ENCODE results near the gene BBS1.
"Not testable (repeated sequence)": the region's sequence is repeated elsewhere in the genome, so short reads cannot be mapped to it uniquely, and the experiment has no call there.

The BBS1 gene
- total RNA-seq = 0.72 to 3.4 reads per million in 2 donors

DNA sequence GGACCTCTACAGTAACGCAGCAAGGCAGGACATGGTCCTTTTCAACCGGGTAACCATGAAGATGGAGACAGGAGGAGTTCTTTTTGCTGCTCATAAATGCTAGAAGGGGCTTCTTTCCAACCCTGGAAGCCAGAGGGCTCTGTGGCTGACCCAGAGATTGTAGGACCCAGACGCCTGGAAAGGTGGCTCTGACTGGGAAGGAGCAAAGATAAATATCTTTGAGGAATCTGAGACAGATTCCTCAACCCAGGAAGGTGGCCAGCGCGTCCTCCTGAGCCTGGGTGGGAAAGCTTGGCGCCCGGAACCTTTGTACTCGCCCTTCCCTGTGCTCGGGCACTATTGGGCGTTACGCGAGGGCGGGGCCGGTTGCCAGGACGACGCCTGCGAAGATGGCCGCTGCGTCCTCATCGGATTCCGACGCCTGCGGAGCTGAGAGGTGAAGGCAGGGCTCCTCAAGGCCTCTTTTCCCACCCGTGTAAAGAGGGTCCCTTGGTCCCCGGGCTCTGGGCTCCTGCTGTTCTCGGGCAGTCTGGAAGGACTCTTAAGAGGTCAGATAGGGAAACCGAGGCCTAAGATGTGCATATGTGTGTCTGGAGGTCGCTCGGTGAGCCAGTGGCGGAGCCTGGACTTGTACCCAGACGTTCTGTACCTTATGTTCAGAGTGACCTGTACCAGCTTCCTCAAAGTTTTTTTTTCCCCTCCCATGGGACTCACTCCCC, at the start of gene BBS1:
Gene BBS1, plus strand, starts transcription at position 365 of the 719 bp plus-strand sequence. Its CDS starts 25 bp downstream, at position 390.
- peak; percentile 73 for DNase-seq

DNA sequence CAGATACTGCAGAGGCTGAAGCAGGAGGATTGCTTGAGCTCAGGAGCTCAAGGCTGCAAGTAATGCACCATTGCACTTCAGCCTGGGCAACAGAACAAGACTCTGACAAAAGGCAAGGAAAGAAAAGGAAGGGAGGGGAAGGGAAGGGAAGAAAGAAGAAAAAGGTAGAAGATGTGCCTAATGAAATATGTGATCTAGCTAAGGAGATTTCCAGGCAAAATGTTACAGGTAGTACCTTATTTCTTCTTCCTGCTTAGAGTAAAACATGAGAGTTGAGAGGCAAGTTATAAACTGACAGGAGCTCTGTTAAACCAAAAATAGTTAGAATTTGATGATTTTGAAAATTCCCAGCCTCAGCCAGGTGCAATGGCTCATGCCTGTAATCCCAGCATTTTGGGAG, 48.4 kb upstream of the BBS1 start:
- no peak for DNase-seq

DNA sequence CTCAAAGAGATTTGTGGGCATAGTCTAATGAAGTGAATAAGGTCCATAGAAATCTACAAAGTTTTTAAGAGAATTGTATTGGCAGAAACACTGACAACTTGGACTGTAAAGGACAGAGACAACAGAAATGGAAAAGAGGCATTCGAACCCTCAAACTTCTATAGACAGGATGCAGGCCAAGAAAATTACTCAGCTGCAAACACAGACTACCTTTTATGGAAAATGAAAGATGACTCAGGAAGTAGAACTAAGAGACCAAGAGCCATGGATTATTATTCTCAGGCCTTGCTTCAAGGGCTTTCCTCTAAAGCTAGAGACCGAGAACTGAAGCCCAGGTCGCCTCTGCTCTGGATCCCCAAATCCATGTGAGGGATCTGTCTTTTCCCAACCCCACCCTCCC, 47.5 kb upstream of the BBS1 start:
- no peak for DNase-seq

DNA sequence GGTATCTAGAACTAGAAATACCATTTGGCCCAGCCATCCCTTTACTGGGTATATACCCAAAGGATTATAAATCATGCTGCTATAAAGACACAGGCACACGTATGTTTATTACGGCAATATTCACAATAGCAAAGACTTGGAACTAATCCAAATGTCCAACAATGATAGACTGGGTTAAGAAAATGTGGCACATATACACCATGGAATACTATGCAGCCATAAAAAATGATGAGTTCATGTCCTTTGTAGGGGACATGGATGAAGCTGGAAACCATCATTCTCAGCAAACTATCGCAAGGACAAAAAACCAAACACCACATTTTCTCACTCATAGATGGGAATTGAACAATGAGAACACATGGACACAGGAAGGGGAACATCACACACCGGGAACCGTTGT, 46.3 kb upstream of the BBS1 start:
- DNase-seq = not testable (repeated sequence)

DNA sequence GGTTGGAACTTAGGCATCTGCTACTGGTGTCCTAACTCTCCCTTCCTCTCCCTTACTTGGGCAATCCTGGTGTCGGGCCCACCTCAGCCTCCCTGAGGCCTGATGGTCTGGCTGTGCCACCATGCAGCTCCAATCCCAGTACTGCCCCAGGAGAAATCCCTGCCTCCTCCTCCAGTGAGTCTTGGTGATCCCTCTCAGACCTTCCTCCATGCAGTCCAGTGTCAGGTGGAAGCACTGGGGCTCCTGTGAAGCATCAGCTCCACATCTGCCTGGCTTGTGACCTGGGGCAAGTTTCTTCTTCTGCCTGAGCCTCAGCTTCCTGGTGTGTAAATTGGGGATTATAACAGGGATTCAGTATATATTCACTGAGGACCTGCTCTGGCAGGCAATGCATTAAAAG, 45.5 kb upstream of the BBS1 start:
- no peak for DNase-seq

DNA sequence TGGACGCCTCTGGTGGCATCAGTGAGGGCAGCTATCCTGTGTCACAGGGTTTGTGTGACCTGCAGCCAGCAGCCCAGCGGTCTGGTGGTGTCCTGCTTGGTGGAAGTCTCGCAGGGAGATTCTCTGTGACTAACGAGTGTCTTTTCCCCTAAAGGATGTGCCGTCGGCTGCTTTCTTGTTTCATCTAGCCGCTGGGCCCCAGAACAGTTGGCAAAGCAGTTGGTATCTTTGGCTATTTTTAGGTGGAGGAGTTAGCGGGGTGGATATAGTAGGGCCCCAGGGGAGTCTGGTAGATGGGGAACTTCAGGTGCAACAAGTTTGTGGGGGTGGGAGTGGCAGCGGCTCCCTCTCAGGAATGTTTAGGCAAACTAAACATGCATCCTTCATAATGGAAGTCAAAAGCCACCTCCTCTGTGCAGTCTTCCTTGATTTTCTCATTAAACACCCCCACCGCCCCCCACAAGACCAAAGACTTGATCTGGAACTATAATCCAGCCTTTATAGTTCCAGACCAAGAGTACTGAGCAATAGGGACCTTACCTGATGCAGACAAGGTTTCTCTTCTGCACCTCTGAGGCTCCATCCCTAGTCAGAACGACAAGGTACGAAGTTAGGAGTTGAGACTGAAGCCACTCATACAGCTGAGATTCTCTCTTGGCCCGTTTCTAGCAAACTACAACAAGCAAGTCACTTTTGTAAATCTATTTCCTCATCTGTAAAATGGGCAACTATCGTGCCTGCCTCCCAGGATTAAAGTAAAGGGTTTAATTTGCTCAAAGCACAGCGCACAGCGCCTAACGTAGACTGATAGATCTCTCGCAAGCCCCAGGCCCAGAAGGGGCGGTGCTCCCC, 44.8 kb upstream of the BBS1 start:
- no peak for DNase-seq

DNA sequence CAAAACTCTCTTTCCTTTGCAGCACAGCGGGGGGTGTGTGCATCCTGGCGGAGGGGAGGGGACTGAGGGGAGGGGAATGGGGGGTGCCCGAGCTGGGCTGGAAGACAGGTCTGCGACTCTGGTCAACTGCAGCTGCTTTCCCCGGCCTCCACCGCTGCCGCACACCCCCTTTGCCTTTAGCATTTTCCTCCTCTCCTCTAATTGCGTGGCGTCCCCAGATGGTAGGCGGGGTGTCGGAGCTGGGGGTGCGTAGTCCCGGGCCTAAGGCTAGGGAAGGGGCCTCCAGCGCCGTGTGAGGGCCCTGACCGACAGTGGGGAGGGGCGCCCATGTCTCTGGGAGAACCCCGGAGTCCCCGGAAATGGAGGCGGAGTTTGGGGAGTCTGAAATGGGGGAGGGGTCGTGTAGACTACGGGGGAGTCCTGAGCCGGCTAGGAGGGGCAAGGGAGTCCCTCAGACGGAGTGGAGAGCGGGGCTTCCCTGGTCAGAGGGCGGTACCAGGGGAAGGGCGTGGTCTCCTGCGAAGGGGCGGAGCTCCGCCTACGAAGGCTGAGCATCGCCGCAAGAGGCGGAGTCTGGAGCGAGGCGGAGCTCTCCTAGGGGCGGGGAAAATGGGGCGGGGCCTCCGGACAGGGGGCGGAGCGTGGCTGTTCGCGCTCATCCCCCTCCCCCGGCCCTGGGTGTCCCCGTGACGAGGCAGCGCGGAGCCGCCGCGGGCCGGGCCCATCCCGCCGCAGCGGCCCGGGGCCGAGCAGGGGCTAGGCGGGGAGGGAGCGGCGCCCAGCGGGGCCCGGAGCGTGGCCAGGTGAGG, 44.0 kb upstream of the BBS1 start, which contains the start of gene PELI3:
Gene PELI3, plus strand, starts transcription at position 681 of the 809 bp plus-strand sequence. CDS start 1,224 bp downstream, outside the sequence.
- DNase-seq = peak; percentile 99

DNA sequence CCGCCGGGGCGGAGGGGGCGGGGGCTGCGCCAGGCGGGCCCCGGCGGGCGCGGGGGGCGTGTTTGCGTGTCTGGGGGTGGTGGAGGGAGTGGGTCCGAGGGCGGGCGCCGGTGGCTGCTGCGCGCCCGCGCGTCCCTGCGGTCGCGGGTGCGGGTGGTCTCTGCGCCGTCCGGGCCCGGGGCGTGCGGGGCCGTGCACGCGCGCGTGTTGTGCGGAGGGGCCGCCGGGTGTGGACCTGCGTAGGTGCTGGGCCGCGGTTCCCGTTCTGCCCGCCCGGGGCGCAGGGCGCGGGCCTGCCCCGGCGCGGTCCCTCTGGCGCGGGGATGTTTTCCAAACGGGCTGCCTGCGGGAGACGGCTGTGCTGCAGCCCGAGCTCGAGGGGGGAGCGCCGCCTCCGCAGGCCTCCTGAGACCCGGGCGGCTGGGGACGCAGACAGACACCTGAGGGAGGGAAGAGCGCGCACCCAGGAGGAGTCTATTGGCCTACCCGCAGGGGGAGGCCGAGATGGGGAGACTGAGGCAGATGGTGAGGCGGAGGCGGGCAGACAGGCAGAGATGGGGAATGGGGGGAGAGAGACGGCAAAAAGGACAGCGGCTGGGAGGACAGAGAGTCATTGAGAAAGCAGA, 43.3 kb upstream of the BBS1 start:
- no peak for DNase-seq

DNA sequence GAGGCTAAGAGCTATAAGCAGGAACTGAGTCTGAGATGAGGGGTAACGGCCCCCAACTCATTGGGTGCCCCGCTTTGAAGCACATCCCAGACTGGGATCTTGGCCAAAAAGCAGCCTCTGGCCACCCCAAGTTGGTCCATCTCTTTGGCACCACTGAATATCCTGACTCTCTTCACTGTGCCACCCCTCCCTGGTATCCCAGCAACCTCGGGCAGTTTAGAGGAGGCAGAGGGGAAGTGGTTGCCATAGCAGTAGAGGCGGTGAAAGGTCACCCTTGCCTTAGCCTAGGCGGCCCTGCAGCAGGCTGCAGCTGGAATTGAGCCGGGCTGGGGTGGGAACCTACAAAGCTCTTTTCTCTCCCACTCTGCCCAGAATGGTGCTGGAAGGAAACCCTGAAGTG, 42.7 kb upstream of the BBS1 start:
- DNase-seq = no peak

DNA sequence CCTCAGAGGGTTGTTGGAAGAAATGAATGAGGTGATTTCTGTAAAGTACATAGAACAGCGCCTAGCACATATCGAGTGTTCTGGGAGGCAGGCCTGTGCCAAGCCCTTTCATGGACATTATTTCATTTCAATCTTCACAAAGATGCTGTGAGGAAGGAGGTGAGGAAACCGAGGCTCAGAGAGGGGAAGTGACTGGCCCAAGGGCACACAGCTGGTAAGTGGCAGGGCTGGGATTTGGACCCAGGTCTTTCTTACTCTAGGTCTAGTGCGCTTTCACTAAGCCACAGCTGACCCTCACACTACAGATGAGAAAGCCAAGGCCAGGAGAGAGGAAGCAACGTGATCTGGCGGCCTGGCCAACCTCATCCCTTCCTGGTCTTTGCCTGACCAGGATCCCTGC, 41.7 kb upstream of the BBS1 start:
- DNase-seq = no peak

DNA sequence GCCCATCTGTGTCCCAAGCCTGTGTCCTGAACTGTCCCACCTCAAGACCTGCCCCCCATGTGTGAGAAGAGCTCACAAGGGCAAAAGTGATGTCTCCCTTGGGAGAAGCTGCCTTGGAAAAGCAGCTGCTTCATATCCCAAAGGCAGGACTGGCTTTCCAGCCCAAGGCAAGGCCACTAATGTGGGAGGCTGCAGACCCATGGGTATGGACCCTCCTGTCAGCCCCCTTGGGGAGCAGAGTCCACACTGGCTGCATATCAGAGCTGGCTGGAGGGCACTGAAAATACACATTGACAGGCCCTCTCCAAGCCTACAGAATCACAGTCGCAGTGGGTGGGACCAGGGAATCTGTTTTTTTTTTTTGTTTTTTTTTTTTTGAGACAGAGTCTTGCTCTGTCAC, 41.0 kb upstream of the BBS1 start:
- DNase-seq = no peak

DNA sequence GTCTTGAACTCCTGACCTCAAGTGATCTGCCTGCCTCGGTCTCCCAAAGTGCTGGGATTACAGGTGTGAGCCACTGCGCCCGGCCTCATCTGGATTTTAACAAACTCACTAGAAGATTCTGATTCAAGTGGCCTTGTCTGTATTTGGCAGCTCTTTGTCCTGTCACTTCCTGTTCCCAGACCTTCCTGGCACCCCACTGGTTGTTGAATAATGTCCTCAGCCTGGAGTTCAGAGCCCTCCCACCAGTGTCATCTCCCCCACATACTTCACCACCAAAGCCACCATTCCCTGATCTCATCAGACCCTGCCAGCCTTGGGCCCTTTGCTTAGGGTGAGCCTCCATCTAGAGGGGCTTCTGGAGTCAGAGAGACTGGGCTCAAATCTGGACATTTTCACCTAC, 40.4 kb upstream of the BBS1 start:
- DNase-seq = no peak

DNA sequence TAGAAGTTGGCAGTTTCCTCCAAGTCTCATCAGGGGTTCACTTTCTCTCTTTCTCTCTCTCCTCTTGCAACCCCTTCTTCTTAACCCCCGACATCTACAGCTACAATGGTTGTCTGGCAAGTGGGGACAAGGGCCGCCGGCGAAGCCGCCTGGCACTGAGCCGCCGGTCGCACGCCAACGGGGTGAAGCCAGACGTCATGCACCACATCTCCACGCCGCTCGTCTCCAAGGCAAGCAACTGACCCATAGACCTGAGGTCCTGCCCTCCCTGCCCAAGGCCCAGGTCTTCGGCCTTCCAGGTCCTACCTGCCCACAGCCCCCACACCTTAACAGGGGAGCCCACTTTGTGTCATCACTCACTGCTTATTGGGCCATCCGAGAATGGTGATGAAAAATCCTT, 39.3 kb upstream of the BBS1 start:
- no peak for DNase-seq

DNA sequence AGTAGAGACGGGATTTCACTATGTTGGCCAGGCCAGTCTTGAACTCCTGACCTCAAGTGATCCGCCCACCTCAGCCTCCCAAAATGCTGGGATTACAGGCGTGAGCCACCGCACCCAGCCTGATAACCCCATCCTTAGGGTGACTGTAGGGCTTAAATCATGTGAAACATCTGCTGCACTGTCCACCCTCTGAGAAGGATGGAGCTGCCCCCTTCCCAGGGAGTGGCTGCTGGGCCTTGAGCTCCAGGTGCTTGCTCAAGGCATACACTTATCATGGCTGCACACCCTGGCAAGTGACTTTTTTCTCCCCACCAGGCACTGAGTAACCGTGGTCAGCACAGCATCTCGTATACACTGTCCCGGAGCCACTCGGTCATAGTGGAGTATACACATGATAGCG, 38.4 kb upstream of the BBS1 start:
- no peak for DNase-seq

DNA sequence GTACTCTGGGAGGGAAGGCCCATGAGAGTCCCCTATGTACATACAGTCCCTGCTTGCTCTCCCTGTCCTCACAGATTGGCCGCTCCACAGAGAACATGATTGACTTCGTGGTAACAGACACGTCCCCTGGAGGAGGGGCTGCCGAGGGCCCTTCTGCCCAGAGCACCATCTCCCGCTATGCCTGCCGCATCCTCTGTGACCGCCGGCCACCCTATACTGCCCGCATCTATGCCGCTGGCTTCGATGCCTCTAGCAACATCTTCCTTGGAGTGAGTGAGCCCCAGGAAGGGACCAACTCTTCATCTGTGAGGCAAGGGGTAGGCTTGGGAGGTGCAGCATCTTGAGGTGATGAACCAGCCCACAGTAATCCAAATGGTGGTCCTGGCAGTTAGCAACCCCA, 37.3 kb upstream of the BBS1 start:
- no peak for DNase-seq

DNA sequence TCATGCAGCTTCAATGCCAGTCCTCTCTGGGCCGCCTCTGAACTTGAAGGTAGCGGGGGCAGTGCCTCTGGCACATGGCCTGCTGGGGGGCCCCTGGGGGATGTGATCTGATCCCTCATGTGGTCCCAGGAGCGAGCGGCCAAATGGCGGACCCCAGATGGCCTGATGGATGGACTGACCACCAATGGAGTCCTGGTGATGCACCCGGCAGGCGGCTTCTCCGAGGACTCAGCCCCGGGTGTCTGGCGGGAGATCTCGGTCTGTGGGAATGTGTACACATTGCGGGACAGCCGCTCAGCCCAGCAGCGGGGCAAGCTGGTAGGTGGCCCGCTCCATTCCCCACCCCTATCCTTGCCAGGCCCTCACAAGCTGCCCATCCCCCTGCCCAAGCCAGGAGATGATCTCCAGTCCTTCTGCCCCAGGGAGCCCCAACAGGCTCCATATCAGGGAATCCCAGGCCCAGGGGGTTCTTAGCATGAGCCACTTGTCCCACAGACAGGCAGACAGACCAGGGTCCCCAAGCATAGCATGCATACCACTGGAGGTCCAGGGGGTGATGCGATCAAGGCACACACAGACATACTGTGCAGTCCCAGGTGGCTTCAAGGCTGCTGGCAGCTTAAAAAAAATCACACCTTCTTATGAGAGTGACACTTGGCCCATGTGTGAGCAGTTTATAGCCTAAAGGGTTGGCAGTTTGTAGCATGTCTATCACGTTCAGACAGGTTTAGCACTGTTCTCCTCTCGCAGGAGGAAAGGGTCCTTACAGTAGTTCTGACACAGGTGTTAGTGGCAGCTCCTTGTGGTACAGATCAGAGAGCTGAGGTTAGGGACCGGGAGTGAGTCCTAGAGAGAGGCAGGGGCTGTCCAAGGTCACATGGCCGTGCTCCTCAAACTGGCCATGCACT, 36.6 kb upstream of the BBS1 start:
- no peak for DNase-seq

DNA sequence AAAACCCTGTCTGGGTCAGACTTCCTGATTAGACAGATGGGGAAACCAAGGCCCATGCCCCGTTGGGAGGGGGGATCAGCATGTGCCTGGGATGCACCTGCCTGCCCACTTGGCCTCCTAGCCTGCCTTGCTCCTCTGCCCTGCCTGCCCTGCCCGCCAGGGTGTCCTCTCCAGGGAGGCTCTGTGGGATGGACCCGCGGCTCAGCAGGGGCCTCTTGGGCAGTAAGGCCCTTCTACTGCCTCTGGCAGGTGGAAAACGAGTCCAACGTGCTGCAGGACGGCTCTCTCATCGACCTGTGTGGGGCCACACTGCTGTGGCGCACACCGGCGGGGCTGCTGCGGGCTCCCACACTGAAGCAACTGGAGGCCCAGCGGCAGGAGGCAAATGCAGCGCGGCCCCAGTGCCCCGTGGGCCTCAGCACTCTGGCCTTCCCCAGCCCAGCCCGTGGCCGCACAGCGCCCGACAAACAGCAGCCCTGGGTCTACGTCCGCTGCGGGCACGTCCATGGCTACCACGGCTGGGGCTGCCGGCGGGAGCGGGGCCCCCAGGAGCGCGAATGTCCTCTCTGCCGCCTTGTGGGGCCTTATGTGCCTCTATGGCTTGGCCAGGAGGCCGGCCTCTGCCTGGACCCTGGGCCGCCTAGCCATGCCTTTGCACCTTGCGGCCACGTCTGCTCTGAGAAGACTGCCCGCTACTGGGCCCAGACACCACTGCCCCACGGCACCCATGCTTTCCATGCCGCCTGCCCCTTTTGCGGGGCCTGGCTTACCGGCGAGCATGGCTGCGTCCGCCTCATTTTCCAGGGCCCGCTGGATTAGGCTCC, 34.9 kb upstream of the BBS1 start:
- DNase-seq = no peak

DNA sequence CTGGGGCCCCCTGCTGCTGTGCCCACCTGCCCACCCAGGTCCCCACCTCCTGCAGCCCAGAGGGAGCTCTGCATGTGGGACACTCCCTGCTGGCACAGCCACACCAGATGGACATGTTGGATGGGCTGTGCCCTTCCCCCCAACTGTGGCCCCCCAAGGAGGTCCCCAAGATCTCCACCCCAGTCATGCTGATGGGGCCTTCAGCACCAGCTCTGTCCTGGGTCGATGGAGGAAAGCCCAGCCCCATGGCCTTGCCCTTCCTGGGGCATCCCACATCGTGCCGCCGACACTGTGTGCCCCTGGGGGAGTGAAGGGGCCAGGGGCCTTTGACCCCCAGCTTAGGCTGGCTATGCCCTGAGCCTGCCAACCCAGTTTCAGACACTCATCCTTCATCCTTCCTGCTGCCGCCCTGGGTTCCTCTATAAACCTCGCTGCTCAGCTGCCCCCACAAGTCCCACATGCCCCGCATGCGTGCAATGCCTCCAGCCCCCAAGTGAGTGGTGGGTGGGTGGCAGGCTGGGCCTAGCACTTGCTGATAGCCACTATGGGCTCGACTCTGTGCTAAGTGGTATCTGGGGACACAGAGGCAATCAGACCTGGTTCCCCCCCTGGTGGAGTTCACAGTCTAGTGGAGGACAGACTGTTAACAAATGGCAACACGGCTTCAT, 34.1 kb upstream of the BBS1 start:
- no peak for DNase-seq

DNA sequence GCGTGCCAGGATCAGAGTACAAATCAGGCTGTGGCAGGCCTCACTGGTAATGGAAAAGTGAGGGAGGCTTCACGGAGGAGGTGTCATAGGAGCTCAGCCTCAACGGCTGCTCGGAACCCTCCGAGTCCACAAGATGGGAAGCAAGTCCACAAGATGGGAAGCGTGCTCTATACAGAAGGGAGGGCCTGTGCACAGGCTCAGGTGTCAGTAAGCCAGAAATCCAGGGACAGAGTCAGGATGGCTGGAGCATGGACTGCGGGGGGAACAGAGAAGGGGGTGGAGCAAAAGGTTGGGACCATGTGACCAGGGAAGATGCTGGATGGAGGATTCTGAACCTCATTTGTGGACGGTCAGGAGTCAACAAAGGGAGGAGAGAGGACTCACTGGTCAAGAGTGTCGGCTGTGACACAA, 33.6 kb upstream of the BBS1 start:
- DNase-seq = no peak

Measured in T-helper 9 cell (primary cell).